GM12878 (cell line): ENCODE data around the gene HMGB4. TPM values are rescaled to one million over a fixed set of nuclear protein-coding genes. Genes with fewer than 3 reads are reported as not detected.

Experiments
- ATAC-seq: fragments of 200-7000 bp; cut with Tn5 transposase; 3 replicates; pipeline ENCODE4 v1.9.1; 2020; ENCODE audit warnings: mild to moderate bottlenecking, moderate library complexity
- BruUV-seq: library from RNA; stranded (reverse); fragments of 400-500 nt; replicated peaks from 2 replicates; lab custom pipeline; 2021; lab: Mats Ljungman, UMichigan
- CTCF ChIA-PET: fragments of 300-600 bp; sonication (Branson Sonifier 250); formaldehyde crosslinking; extraction: SDS; loops from one replicate; lab custom pipeline; 2021; ENCODE audit warnings: inconsistent platforms; lab: Yijun Ruan, JAX
- POLR2A ChIA-PET: fragments of 350-600 bp; formaldehyde crosslinking; extraction: SDS; loops from one replicate; lab custom pipeline; 2021; ENCODE audit warnings: inconsistent platforms; lab: Charles Lee
- RAD21 ChIA-PET: fragments of 300-600 bp; sonication (Branson Sonifier 250); formaldehyde crosslinking; loops from one replicate; lab custom pipeline; 2023; ENCODE audit warnings: antibody characterized with exemption; ENCODE audit not compliant: unreplicated experiment; lab: Charles Lee
- SMC1A ChIA-PET: fragments of 300-600 bp; sonication (Branson Sonifier 250); formaldehyde crosslinking; loops from one replicate; lab custom pipeline; 2023; ENCODE audit not compliant: unreplicated experiment, uncharacterized antibody; lab: Charles Lee
- DNase-seq: peaks from one replicate; pipeline ENCODE4 v3.0.0-alpha.2; 2011; ENCODE audit warnings: low read depth, low spot score
- FAIRE-seq: peaks from 3 replicates; lab custom pipeline; 2011; peaks lifted over from hg19 to GRCh38; lab: Jason Lieb, UNC
- H2AFZ ChIP-seq: 2 replicates; pipeline ENCODE4 v1.6.0; 2011; ENCODE audit warnings: low read depth, low read length, control low read depth; ENCODE audit not compliant: control insufficient read depth
- H3K27ac ChIP-seq: 2 replicates; pipeline ENCODE4 v1.5.1; 2011; ENCODE audit warnings: control low read depth; ENCODE audit not compliant: control insufficient read depth, insufficient read depth
- H3K27me3 ChIP-seq, 2 experiments: replicated peaks in 1 of 2; 2 replicates each; pipeline versions ENCODE4 v1.6.0 to v1.6.1; 2011; ENCODE audit warnings: low read length in 1 of 2; ENCODE audit not compliant: control insufficient read depth in 2 of 2, insufficient read depth in 2 of 2
- H3K36me3 ChIP-seq, 2 experiments: 2 replicates each; pipeline ENCODE4 v1.5.1; 2011; ENCODE audit warnings: low read length in 1 of 2; ENCODE audit not compliant: control insufficient read depth in 2 of 2, insufficient read depth in 2 of 2
- H3K4me1 ChIP-seq: 2 replicates; pipeline ENCODE4 v1.6.1; 2011; ENCODE audit warnings: mild to moderate bottlenecking, low read length, moderate library complexity, mixed read lengths; ENCODE audit not compliant: control insufficient read depth, insufficient read depth
- H3K4me2 ChIP-seq: 2 replicates; pipeline ENCODE4 v1.6.0; 2011; ENCODE audit warnings: control low read depth; ENCODE audit not compliant: control insufficient read depth, insufficient read depth
- H3K4me3 ChIP-seq: fragments of 200-600 bp; sonication (generic); 2 replicates; pipeline ENCODE4 v1.5.1; 2016
- H3K79me2 ChIP-seq: 2 replicates; pipeline ENCODE4 v1.6.0; 2011; ENCODE audit warnings: low read length; ENCODE audit not compliant: control insufficient read depth, insufficient read depth
- H3K9ac ChIP-seq: 2 replicates; pipeline ENCODE4 v1.8.0; 2011; ENCODE audit warnings: low read length, control low read depth, mixed read lengths; ENCODE audit not compliant: control insufficient read depth, insufficient read depth
- H3K9me3 ChIP-seq: replicated peaks from 3 replicates; pipeline ENCODE4 v1.5.1; 2011; ENCODE audit warnings: mild to moderate bottlenecking, low read length; ENCODE audit not compliant: control insufficient read depth, insufficient read depth
- H4K20me1 ChIP-seq: 2 replicates; pipeline ENCODE4 v1.6.0; 2011; ENCODE audit not compliant: control insufficient read depth, insufficient read depth
- ATF7 ChIP-seq: fragments of 450-650 bp; IDR thresholded peaks from 2 replicates; pipeline ENCODE4 v1.6.1; 2016; ENCODE audit warnings: low read depth, mild to moderate bottlenecking
- CBFB ChIP-seq: IDR thresholded peaks from 2 replicates; pipeline ENCODE4 v1.6.1; 2016; ENCODE audit warnings: antibody characterized with exemption, low read depth
- CREB1 ChIP-seq: IDR thresholded peaks from 2 replicates; pipeline ENCODE4 v1.6.1; 2012; ENCODE audit warnings: low read depth, mild to moderate bottlenecking, inconsistent platforms
- E2F8 ChIP-seq: fragments of 450-650 bp; IDR thresholded peaks from 2 replicates; pipeline ENCODE4 v1.6.1; 2018; ENCODE audit warnings: mild to moderate bottlenecking, low read depth, moderate library complexity; ENCODE audit not compliant: partially characterized antibody
- IKZF2 ChIP-seq, 2 experiments: fragments of 450-650 bp; IDR thresholded peaks; 2 replicates each; pipeline ENCODE4 v1.6.1; 2017; ENCODE audit warnings: mild to moderate bottlenecking in 2 of 2, moderate library complexity in 2 of 2
- MTA3 ChIP-seq: IDR thresholded peaks from 2 replicates; pipeline ENCODE4 v1.6.1; 2012; ENCODE audit warnings: low read length, inconsistent platforms, borderline replicate concordance
- NFYB ChIP-seq: IDR thresholded peaks from 2 replicates; pipeline ENCODE4 v1.6.1; 2011; ENCODE audit warnings: low read depth, mild to moderate bottlenecking, low read length, improper control_type of control experiment, moderate library complexity; ENCODE audit not compliant: insufficient read depth
- NR2C1 ChIP-seq: fragments of 450-650 bp; IDR thresholded peaks from 2 replicates; pipeline ENCODE4 v1.6.1; 2017; ENCODE audit warnings: antibody characterized with exemption, mild to moderate bottlenecking, moderate library complexity
- NR2F1 ChIP-seq: fragments of 450-650 bp; conservative IDR thresholded peaks from 2 replicates; pipeline ENCODE4 v1.6.1; 2017; ENCODE audit warnings: mild to moderate bottlenecking
- PML ChIP-seq: IDR thresholded peaks from 2 replicates; pipeline ENCODE4 v1.6.1; 2012; ENCODE audit warnings: low read length, inconsistent platforms
- PRDM15 ChIP-seq: fragments of 450-650 bp; formaldehyde crosslinking; IDR thresholded peaks from 2 replicates; pipeline ENCODE4 v1.4.0; 2020; ENCODE audit warnings: mild to moderate bottlenecking, moderate library complexity
- SUPT20H ChIP-seq: IDR thresholded peaks from 2 replicates; pipeline ENCODE4 v1.6.1; 2011; ENCODE audit warnings: low read depth, mild to moderate bottlenecking, low read length, moderate library complexity, borderline replicate concordance; ENCODE audit not compliant: control insufficient read depth
- ZBED1 ChIP-seq: IDR thresholded peaks from 2 replicates; pipeline ENCODE4 v1.6.1; 2016; ENCODE audit warnings: borderline replicate concordance
- ZSCAN29 ChIP-seq: fragments of 450-650 bp; IDR thresholded peaks from 2 replicates; pipeline ENCODE4 v1.6.1; 2017; ENCODE audit warnings: mild to moderate bottlenecking, moderate library complexity
- WGBS: methylation state at CpG from one replicate; pipeline ENCODE4 v1.1.6; 2016; ENCODE audit warnings: low lambda C conversion rate; ENCODE audit not compliant: insufficient replicate concordance, insufficient coverage; ENCODE audit errors: missing lambda C conversion rate; 5-methylcytosine and 5-hydroxymethylcytosine counted together
- in situ Hi-C: fragments of 300-500 bp; cut with MboI; formaldehyde crosslinking; loops from 9 replicates; pipeline ENCODE4 v1.14.3; 2018; ENCODE audit warnings: mixed read lengths
- intact Hi-C: fragments of 100-400 bp; cut with micrococcal nuclease; formaldehyde crosslinking; loops from one replicate; pipeline ENCODE4 v1.14.2; 2022; ENCODE audit not compliant: unreplicated experiment
- polyA plus RNA-seq, 11 experiments: library from polyadenylated mRNA; depleted of rRNA in 4 of 11; unstranded in 6 of 11; stranded (reverse) in 5 of 11; fragments of >200 nt; fragmentation: Nextera tagmentation in 4 of 11; fragmentation: Illumina TruSeq in 1 of 11; extraction: Ambion mirVana in 4 of 11; extraction: Trizol in 1 of 11; gene quantifications; 1 replicate in 1 of 11; 2 replicates in 10 of 11; pipeline versions ENCODE4 v1.2.1 to v1.2.3, GENCODE V29; 2011 to 2016; ENCODE audit warnings: inconsistent platforms in 2 of 11, missing spikeins in 2 of 11, low read depth in 1 of 11
- total RNA-seq, 4 experiments: library from RNA; depleted of rRNA in 3 of 4; stranded (reverse); fragments of >200 nt in 3 of 4; fragmentation: Illumina TruSeq in 1 of 4; extraction: Trizol in 1 of 4; gene quantifications; 2 replicates each; pipeline versions ENCODE4 v1.2.1 to v1.2.3, GENCODE V29; 2013 to 2021
- TF ChIP-seq, protein P1 (sequence below): IDR thresholded peaks from 2 replicates; pipeline ENCODE4 v1.6.1; 2012; ENCODE audit warnings: low read depth, low read length, improper control_type of control experiment

The HMGB4 gene
- total and polyA plus RNA-seq, 10 of the 15 experiments (the other 5 are each of a cell fraction or from before 2014, with no cell fraction given): not detected

GRCh38 chr1:33846861-33847260 lies 17.0 kb upstream of the HMGB4 start:
- Histone ChIP-seq H3K79me2 (no peaks in the 10 kb centered on the region), H3K27me3 (no peaks in the 10 kb centered on the region; a peak in 2 of 4 replicates), H4K20me1 (no peaks in the 10 kb centered on the region), H3K27ac (no peak overlapping the region), H3K9ac (no peak overlapping the region)
- in situ Hi-C loops: no loop called here
- POLR2A ChIA-PET: no interaction called here
- TF ChIP-seq IKZF2 (IDR thresholded peaks at IDR 0.05) (no peak), CBFB (no peak), PML (no peak), MTA3 (no peak), ZSCAN29 (no peak), ATF7 (no peak), E2F8 (no peak), ZBED1 (no peak), SUPT20H (no peak), NR2C1 (no peak), NR2F1 (no peak), NFYB (no peak), PRDM15 (CRISPR knock-in tag) (no peak), CREB1 (no peak)
- TF ChIP-seq, protein P1, sequence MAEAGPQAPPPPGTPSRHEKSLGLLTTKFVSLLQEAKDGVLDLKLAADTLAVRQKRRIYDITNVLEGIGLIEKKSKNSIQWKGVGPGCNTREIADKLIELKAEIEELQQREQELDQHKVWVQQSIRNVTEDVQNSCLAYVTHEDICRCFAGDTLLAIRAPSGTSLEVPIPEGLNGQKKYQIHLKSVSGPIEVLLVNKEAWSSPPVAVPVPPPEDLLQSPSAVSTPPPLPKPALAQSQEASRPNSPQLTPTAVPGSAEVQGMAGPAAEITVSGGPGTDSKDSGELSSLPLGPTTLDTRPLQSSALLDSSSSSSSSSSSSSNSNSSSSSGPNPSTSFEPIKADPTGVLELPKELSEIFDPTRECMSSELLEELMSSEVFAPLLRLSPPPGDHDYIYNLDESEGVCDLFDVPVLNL: no peak
- TF ChIP-seq, all 136 proteins: peak for 0
- Histone ChIP-seq H3K4me2 (no peak overlapping the region), H3K4me1 (no peaks in the 10 kb centered on the region), H3K9me3 (no peaks in the 10 kb centered on the region), H3K36me3 (no peaks in the 10 kb centered on the region), H2AFZ (no peak overlapping the region), H3K4me3 (no peak overlapping the region)
- ChIA-PET CTCF (no interaction called here), SMC1A (interaction anchor here (2.0 kb wide), 1 partner anchor 166 kb away, joined by 5 read pairs; no protein-coding TSS in a partner anchor), RAD21 (no interaction called here)
- no peak for FAIRE-seq
- ATAC-seq: no peak
- intact Hi-C loops: no loop called here
- no peak for DNase-seq
- BruUV-seq: no TSS peak
- WGBS: 72% methylated on average over 8 of the region's 8 CpGs
